IPS DF 6.9 (cell line): ENCODE data around the gene PRDX5.

Source experiments
- DNase-seq: peaks from one replicate; pipeline ENCODE4 v3.0.0-alpha.2; 2013; ENCODE audit warnings: low read depth, low spot score
- H3K27ac ChIP-seq: one replicate; pipeline ENCODE4 v1.5.1; 2013; ENCODE audit warnings: low read length, control low read depth
- H3K27me3 ChIP-seq: 2 replicates; pipeline ENCODE4 v1.6.1; 2013; ENCODE audit warnings: mild to moderate bottlenecking, low read length; ENCODE audit not compliant: control insufficient read depth, insufficient read depth
- H3K36me3 ChIP-seq: 2 replicates; pipeline ENCODE4 v1.6.1; 2013; ENCODE audit warnings: low read length; ENCODE audit not compliant: control insufficient read depth, insufficient read depth
- H3K4me1 ChIP-seq: 2 replicates; pipeline ENCODE4 v1.6.1; 2013; ENCODE audit warnings: low read length; ENCODE audit not compliant: control insufficient read depth, insufficient read depth
- H3K4me3 ChIP-seq: 2 replicates; pipeline ENCODE4 v1.5.1; 2013; ENCODE audit warnings: mild to moderate bottlenecking, low read length
- H3K9me3 ChIP-seq: 2 replicates; pipeline ENCODE4 v1.6.1; 2013; ENCODE audit warnings: low read length, inconsistent platforms; ENCODE audit not compliant: control insufficient read depth, insufficient read depth
- WGBS: extraction: QIAGEN DNeasy Blood & Tissue Kit; methylation state at CpG from one replicate; pipeline ENCODE4 v1.1.7; 2013; ENCODE audit warnings: mixed read lengths, missing lambda C conversion rate; ENCODE audit not compliant: insufficient read length, insufficient coverage; 5-methylcytosine and 5-hydroxymethylcytosine counted together

The PRDX5 gene

DNA sequence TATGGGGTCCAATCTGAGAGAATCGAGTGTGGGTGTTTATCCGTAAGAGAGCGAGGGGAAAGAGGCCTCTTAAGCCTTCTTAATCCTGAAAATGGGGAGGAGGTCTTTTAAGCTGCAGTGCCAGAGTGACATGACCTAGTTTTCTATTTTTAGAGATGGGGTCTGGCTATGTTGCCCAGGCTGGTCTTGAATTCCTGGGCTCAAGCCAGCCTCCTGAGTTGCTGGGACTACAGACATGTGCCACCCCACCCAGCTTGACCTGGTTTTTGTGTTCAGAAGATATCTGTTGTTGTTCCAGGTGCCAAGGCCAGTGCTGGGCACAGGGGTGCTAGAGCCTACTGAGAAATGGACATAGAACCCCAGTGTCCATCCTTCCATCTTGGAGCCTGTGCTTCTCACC is 34.8 kb upstream of the PRDX5 start:
- Histone ChIP-seq H3K4me3 (no peak overlapping the region), H3K9me3 (no peaks in the 10 kb centered on the region), H3K4me1 (peaks cover 5% of the 10 kb centered on the region; the same call in 1 of the 2 replicates), H3K27ac (no peak overlapping the region), H3K27me3 (no peaks in the 10 kb centered on the region), H3K36me3 (0 out of 2 replicates have a peak, but pooled peaks cover 3% of the 10 kb centered on the region)
- DNase-seq, result no peak
- no CpG with 5 or more reads among the region's 3 CpGs for WGBS

DNA sequence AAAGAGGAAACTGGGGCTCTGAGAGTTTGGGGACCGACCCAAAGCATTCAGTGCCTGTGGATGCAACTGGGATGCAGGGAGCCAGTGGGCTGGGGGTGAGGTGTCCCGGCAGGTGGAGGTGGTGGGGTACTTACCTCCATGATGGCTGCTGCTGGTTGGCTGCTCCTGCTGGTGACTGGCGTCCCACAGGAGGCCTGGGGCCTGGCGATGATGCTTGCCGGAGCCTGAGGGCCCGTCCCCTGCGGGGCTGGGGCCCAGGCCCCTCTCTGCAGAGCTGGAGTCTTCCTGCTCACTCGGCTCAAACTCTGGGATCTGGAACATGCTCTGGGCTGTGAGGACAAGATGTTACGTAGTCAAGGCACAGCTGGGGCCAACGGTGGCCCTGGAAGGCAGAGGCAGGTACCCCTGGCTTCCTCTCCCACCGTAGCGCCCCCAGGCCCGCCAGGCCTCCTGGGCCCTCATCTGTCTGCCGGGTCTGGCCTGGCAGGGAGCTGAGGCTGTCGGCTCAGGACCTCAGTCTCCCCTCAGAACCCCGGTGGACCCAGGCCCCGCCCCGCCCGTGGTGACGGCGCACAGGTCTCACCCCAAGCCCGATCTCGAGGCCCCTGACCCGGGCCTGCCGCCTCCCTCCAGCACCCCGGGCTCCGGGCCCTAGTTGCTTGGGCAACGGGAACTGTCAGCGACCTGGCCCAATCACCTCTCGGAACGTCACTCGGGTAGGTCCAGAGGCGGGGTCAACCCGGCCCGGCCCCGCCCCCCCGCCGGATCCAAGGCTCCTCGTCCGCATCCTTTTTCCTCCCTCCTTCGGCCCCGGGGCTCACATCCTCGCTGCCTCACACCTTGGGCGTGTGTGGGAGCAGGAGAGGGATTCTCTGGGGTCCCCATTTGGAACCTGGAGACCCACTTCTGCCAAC is 33.6 kb upstream of the PRDX5 start, which contains the start of gene BAD:
BAD (minus strand) TSS at position 618 of the 914 bp plus-strand sequence; CDS start at position 321, 297 bp downstream.
- no CpG with 5 or more reads among the region's 44 CpGs for WGBS
- H3K27ac ChIP-seq, result no peak within 1 kb of the TSS

DNA sequence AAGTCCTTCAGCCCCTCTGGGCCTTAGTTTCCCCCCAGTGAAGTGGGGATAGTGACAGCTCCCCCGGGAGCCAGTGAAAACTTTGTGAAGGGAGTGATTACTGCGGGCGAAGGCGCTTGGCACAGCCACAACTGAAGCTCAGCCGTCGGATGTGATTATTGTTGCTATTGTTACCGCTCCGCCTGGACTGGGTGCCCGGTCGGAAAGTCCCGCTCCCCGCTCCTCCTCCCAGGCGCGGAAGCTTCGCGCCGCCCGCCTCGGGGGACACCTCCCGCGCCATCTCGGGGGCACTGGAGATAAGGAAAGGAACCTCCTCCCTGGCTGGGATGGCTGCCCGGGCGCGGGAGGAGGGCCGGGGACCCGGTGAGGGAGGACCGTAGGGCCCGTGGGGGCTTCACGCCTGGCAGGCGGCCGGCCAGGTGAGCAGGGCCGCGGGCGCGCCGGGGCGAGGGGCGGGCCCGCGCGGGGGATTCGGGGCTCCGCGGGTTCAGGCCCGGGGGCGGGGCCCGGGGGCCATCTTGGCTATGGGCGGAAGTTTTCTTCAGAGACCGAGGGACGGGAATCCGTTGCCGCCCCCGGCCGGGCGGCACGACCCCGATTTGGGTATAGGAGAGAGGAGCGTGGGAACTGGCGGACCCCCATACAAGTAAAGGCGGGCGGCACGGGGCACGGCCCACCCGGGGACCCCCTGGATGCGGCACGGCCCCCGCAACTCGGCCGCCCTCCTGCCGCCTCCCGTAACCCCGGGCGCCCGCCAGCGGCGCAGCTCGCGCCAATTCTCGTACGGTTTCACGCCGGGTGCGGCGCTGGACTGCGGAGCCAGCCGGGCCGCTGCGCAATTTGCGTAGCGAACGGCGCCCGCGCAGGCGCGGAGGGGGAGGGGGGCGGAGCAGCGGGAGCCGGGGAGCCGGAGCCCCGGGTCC is 32.7 kb upstream of the PRDX5 start, which contains the start of gene GPR137:
GPR137 (plus strand) TSS at position 887 of the 923 bp plus-strand sequence. CDS start 677 bp downstream, outside the sequence.
- Histone ChIP-seq H3K4me3 (peak within 1 kb of the TSS; percentile 83; the same call in 1 of the 2 replicates), H3K9me3 (no peaks in the 10 kb centered on the region), H3K27me3 (peaks cover 2% of the 10 kb centered on the region), H3K4me1 (peaks cover 5% of the 10 kb centered on the region; the same call in 1 of the 2 replicates), H3K27ac (no peak within 1 kb of the TSS), H3K36me3 (no peaks in the 10 kb centered on the region)
- WGBS, result no CpG with 5 or more reads among the region's 102 CpGs
- no peak for DNase-seq

More for the DNA sequence above, 33.6 kb upstream of the PRDX5 start, which contains the start of gene BAD:
- Histone ChIP-seq H3K4me3 (peak within 1 kb of the TSS; percentile 83; the same call in 1 of the 2 replicates), H3K4me1 (peaks cover 5% of the 10 kb centered on the region; the same call in 1 of the 2 replicates), H3K27me3 (no peaks in the 10 kb centered on the region), H3K9me3 (no peaks in the 10 kb centered on the region), H3K36me3 (no peaks in the 10 kb centered on the region)
- no peak for DNase-seq

GRCh38 chr11:64285885-64286800 is 31.8 kb upstream of the PRDX5 start:
- Histone ChIP-seq H3K36me3 (no peaks in the 10 kb centered on the region), H3K9me3 (no peaks in the 10 kb centered on the region), H3K4me3 (peak overlapping the region; percentile 83; the same call in 1 of the 2 replicates), H3K27me3 (peaks cover 12% of the 10 kb centered on the region), H3K4me1 (peaks cover 5% of the 10 kb centered on the region; the same call in 1 of the 2 replicates), H3K27ac (no peak overlapping the region)
- DNase-seq, result no peak
- WGBS, result no CpG with 5 or more reads among the region's 40 CpGs

- Histone ChIP-seq H3K4me1 (peaks cover 5% of the 10 kb centered on the region; the same call in 1 of the 2 replicates), H3K27me3 (peaks cover 16% of the 10 kb centered on the region), H3K4me3 (no peak overlapping the region), H3K9me3 (no peaks in the 10 kb centered on the region), H3K36me3 (no peaks in the 10 kb centered on the region), H3K27ac (no peak overlapping the region)
- WGBS, result no CpG with 5 or more reads among the region's 9 CpGs
- no peak for DNase-seq
Measured at GRCh38 chr11:64286801-64287159, 31.1 kb upstream of the PRDX5 start.

- Histone ChIP-seq H3K4me3 (no peak overlapping the region; the same call in 1 of the 2 replicates), H3K4me1 (peaks cover 9% of the 10 kb centered on the region; the same call in 1 of the 2 replicates), H3K27ac (no peak overlapping the region), H3K36me3 (no peaks in the 10 kb centered on the region), H3K27me3 (peaks cover 26% of the 10 kb centered on the region), H3K9me3 (no peaks in the 10 kb centered on the region)
- DNase-seq, result no peak
- WGBS, result no CpG with 5 or more reads among the region's 33 CpGs
Measured at GRCh38 chr11:64287676-64288352, 30.1 kb upstream of the PRDX5 start.

GRCh38 chr11:64288353-64288750 is 29.6 kb upstream of the PRDX5 start:
- H3K36me3 ChIP-seq, result no peaks in the 10 kb centered on the region
- peaks cover 9% of the 10 kb centered on the region; the same call in 1 of the 2 replicates for H3K4me1 ChIP-seq
- WGBS, result no CpG with 5 or more reads among the region's 9 CpGs
- peaks cover 31% of the 10 kb centered on the region for H3K27me3 ChIP-seq
- H3K27ac ChIP-seq, result no peak overlapping the region
- H3K4me3 ChIP-seq, result no peak overlapping the region
- no peaks in the 10 kb centered on the region for H3K9me3 ChIP-seq
- DNase-seq, result no peak

DNA sequence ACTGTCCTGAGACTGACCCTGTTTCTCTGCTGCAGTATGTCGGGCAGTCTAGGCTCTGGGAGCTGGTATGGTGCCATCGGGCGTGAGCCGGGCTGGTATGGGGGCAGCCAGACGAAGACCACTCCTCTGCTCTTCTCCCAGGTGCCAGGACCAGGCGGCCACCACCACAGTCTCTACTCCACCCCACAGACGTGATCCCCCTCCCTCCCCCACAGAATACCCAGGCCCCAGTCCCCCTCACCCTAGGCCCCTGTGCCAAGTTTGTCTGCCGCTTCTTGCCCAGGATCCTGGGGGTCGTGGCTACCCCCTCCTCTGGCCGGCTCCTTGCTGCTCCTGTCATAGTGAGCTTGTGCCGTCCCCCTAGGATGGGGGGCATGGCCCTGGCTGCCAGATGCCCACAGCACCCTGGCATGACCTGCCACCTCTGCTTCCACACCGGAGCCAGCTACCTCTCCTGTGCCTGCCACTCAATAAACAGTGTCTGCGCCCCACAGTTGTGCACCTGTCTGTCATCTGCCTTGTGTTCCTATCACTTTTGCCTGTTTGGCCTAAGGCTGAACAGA is 28.8 kb upstream of the PRDX5 start:
- no peak for DNase-seq
- Histone ChIP-seq H3K27me3 (peaks cover 39% of the 10 kb centered on the region), H3K27ac (no peak overlapping the region), H3K4me1 (peaks cover 9% of the 10 kb centered on the region; the same call in 1 of the 2 replicates), H3K4me3 (no peak overlapping the region), H3K36me3 (no peaks in the 10 kb centered on the region), H3K9me3 (no peaks in the 10 kb centered on the region)
- no CpG with 5 or more reads among the region's 13 CpGs for WGBS
